Right cardiac atrium (tissue), 5 donors: ENCODE measurements around the gene C17orf114.

Source experiments
- ATAC-seq, 2 donors: fragments of 200-7000 bp; cut with Tn5 transposase; one replicate each; pipeline versions ENCODE4 v1.8.0 to v1.9.1; 2020; ENCODE audit warnings: moderate library complexity in 2 of 2, mild to moderate bottlenecking in 1 of 2
- DNase-seq, 3 donors: peaks; one replicate each; pipeline ENCODE4 v3.0.0-alpha.2; 2020
- H3K27ac ChIP-seq: one replicate; pipeline ENCODE4 v1.5.1; 2013; ENCODE audit warnings: mild to moderate bottlenecking, low read length, control low read depth, moderate library complexity
- H3K27me3 ChIP-seq: one replicate; pipeline ENCODE4 v1.6.1; 2013; ENCODE audit not compliant: control insufficient read depth, insufficient read depth
- H3K4me1 ChIP-seq: one replicate; pipeline ENCODE4 v1.6.1; 2013; ENCODE audit warnings: low read length; ENCODE audit not compliant: control insufficient read depth, insufficient read depth
- H3K4me3 ChIP-seq: one replicate; pipeline ENCODE4 v1.5.1; 2013; ENCODE audit warnings: low read length, control low read depth
- H3K9me3 ChIP-seq: one replicate; pipeline ENCODE4 v1.6.1; 2013; ENCODE audit warnings: low read length; ENCODE audit not compliant: control insufficient read depth
- WGBS: extraction: QIAGEN DNeasy Blood & Tissue Kit; methylation state at CpG from one replicate; pipeline ENCODE4 v1.1.7; 2013; 5-methylcytosine and 5-hydroxymethylcytosine counted together
- intact Hi-C, 4 donors: fragments of 100-400 bp; cut with DNase I; formaldehyde crosslinking; loops; one replicate each; pipeline versions ENCODE4 v1.11.0 to v1.14.0; 2022 to 2023
- donor health status: healthy with polysubstance abuse.
- donor health status: DM: no; HTN: yes; CAD: no.
- donor health status: DM: no; HTN: no; CAD: no.
- donor health status: DM: no; HTN: yes; CAD: no; lungs with severe emphysema.
- donor health status: DM: yes; HTN: yes; CAD: no.

The C17orf114 gene

DNA sequence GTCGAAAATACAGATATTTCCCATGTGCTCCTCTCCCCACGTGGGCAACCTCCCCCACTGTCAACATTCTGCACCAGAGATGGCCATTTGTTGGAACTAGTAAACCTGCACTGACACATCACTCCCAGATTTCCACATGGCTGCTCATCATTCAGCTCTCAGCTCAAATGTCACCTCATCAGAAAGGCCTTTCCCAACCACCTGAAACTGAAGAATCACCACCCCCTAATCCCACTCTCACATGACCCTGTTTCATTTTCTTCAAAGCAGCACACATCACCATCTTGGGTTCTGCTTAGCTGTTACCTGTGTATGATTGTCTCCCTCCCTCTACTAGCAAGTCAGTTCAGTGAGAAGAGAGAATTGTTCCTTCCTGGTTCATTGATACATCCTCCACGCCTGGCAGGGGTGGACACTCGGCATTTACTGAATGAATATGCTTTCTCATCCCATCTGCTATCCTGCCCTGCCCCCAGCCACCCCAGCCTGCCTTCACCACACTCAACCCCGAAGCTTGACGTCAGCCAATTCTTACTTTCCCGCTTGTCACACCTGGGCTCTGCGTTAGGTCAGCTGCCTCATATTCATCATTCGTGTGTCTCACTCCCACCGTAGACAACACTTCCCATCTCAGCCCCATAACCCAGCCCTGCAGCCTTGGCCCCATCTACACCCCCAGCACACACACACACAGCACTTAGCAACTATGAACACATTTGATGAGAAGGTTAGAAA lies 1.5 kb downstream of the C17orf114 start:
- H3K4me3 ChIP-seq: no peak overlapping the region
- WGBS: 81% methylated on average over 10 of the region's 10 CpGs
- ATAC-seq (no peak), DNase-seq (peak in 1 of 3 donors; percentile 7)
- no peaks in the 10 kb centered on the region for H3K4me1 ChIP-seq
- intact Hi-C loops: no loop called here
- H3K27me3 ChIP-seq: no peaks in the 10 kb centered on the region
- no peak overlapping the region for H3K27ac ChIP-seq
- no peaks in the 10 kb centered on the region for H3K9me3 ChIP-seq

DNA sequence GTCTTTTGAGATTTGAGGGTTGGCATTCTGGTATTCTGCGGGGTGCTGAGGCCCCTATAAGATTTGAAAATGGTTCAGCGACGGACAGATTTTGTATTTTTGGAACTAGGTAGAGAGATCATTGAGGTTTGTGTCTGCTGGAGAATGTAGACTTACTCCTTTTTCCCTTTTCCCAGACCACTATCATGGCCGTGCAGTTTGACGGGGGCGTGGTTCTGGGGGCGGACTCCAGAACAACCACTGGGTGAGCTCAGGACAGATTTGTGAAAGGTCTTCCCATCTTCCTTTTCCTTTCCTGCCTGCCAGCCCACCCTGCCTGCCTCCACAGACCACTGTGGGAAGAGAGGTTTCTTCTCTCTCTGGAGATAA lies 5.6 kb downstream of the C17orf114 start:
- H3K4me1 ChIP-seq: no peaks in the 10 kb centered on the region
- 1% methylated on average over 7 of the region's 7 CpGs for WGBS
- DNase-seq: peak in 1 of 3 donors; percentile 63

DNA sequence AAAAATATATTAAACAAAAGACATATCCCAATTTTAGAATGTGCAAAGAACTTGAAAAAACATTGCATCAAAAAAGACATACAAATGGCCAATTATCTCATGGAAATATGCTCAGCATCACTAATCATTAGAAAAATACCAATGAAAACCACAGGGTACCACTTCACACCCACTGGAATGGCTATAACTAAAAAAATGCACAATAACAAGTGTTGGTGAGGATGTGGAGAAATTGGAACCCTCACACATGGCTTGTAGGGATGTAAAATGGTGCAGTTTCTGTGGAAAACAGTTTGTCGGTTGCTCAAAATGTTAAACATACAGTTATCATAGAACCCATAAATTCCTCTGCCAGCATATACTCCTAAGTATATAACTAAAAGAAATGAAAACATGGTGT lies 7.0 kb downstream of the C17orf114 start:
- no peak overlapping the region for H3K27ac ChIP-seq
- no peak overlapping the region for H3K4me3 ChIP-seq
- no peaks in the 10 kb centered on the region for H3K9me3 ChIP-seq
- no peaks in the 10 kb centered on the region for H3K27me3 ChIP-seq
- H3K4me1 ChIP-seq: no peaks in the 10 kb centered on the region
- WGBS: 90% methylated on average over 1 of the region's 1 CpG
- intact Hi-C loops: loop anchor here in 1 of 4 donors (10.0 kb wide), 1 partner anchor 90 kb away; no protein-coding TSS in a partner anchor
- ATAC-seq (no peak), DNase-seq (no peak)

More for the DNA sequence above, 5.6 kb downstream of the C17orf114 start:
- peak overlapping the region; percentile 21 for H3K27ac ChIP-seq
- no peaks in the 10 kb centered on the region for H3K27me3 ChIP-seq
- peak overlapping the region; percentile 53 for H3K4me3 ChIP-seq
- no peaks in the 10 kb centered on the region for H3K9me3 ChIP-seq
- peak; percentile 30 to 55 for ATAC-seq
- intact Hi-C loops: loop anchor here in 1 of 4 donors (10.0 kb wide), 1 partner anchor 88 kb away; no protein-coding TSS in a partner anchor

DNA sequence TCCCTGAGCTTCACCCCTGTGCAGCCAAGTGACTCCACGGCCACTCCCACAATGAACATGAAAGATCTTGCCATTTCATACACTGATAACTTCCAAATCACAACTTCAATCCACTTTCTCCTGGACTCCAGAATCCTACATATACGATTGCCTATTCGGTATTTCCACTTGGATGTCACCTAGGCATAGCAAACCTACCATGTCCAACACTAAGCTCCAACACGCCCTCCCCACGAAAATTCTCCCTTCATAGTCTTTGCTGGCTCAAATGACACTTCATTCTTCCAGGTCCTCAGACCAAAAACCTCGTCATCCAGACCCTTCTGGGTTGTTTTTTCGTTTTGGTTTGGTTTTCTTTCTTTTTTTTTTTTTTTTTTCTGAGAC lies 11.4 kb downstream of the C17orf114 start:
- WGBS: 54% methylated on average over 7 of the region's 7 CpGs

DNA sequence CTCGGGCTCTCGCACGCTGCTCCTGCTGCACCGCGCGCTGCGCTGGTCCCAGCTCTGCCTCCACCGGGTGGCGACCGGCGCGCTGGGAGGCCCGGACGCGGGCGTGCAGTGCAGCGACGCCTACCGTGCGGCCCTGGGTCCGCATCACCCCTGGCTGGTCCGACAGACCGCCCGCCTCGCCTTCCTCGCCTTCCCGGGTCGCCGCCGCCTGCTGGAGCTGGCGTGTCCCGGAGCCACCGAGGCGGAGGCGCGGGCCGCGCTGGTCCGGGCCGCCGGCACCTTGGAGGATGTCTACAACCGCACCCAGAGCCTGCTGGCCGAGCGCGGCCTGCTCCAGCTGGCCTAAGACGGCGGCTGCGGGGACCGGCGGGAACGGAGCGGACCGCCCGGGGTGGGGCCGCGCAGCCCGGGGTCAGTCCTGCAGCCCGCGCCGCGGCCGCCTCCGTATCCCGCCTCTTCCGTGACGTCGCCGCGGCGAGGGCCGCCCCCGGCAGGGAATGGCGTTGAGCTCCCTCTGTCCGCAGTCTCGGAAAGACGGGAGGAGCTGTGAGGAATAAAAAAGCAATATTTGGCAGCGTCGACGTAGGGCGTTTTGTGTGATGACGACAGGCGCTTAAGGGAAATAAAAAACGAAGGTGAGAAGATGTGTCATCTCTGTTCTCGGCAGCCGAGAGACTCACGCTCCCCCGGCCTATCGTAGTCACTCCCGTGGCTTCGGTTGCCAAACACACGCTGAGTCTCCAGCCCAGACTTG lies 12.0 kb downstream of the C17orf114 start:
- DNase-seq (peak; percentile 85 to 95 (median 94)), ATAC-seq (peak; percentile 95 to 96)
- Histone ChIP-seq H3K27me3 (no peaks in the 10 kb centered on the region), H3K4me3 (peak overlapping the region; percentile 59), H3K9me3 (no peaks in the 10 kb centered on the region), H3K4me1 (no peaks in the 10 kb centered on the region), H3K27ac (peak overlapping the region; percentile 85)
- intact Hi-C loops: loop anchor here (2.0 to 10.0 kb wide), 3 partner anchors 95 to 101 kb away; no protein-coding TSS in a partner anchor
- WGBS: under 1% methylated on average over 91 of the region's 91 CpGs

More for the DNA sequence above, 11.4 kb downstream of the C17orf114 start:
- peak overlapping the region; percentile 85 for H3K27ac ChIP-seq
- H3K4me3 ChIP-seq: peak overlapping the region; percentile 59
- intact Hi-C loops: loop anchor here in 1 of 4 donors (10.0 kb wide), 1 partner anchor 94 kb away; no protein-coding TSS in a partner anchor
- ATAC-seq (no peak), DNase-seq (peak in 1 of 3 donors; percentile 2)
- H3K4me1 ChIP-seq: no peaks in the 10 kb centered on the region
- H3K27me3 ChIP-seq: no peaks in the 10 kb centered on the region
- no peaks in the 10 kb centered on the region for H3K9me3 ChIP-seq

DNA sequence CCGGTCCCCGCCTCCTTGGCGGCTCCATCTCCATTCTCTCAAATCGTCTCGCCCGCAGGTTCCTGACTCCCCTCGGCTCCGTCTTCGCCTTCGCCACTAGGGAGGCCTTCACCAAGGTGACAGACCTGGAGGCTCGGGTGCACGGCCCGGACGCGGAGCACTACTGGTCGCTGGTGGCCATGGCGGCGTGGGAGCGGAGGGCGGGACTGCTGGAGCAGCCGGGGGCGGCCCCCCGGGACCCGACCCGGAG lies 12.5 kb downstream of the C17orf114 start:
- no peak for DNase-seq
- no peak for ATAC-seq
- peak overlapping the region; percentile 59 for H3K4me3 ChIP-seq
- intact Hi-C loops: loop anchor here in 3 of 4 donors (2.0 to 5.0 kb wide), 2 partner anchors 98 to 101 kb away; no protein-coding TSS in a partner anchor
- H3K4me1 ChIP-seq: no peaks in the 10 kb centered on the region
- H3K9me3 ChIP-seq: no peaks in the 10 kb centered on the region
- H3K27ac ChIP-seq: peak overlapping the region; percentile 85
- no peaks in the 10 kb centered on the region for H3K27me3 ChIP-seq
- WGBS: under 1% methylated on average over 25 of the region's 25 CpGs

DNA sequence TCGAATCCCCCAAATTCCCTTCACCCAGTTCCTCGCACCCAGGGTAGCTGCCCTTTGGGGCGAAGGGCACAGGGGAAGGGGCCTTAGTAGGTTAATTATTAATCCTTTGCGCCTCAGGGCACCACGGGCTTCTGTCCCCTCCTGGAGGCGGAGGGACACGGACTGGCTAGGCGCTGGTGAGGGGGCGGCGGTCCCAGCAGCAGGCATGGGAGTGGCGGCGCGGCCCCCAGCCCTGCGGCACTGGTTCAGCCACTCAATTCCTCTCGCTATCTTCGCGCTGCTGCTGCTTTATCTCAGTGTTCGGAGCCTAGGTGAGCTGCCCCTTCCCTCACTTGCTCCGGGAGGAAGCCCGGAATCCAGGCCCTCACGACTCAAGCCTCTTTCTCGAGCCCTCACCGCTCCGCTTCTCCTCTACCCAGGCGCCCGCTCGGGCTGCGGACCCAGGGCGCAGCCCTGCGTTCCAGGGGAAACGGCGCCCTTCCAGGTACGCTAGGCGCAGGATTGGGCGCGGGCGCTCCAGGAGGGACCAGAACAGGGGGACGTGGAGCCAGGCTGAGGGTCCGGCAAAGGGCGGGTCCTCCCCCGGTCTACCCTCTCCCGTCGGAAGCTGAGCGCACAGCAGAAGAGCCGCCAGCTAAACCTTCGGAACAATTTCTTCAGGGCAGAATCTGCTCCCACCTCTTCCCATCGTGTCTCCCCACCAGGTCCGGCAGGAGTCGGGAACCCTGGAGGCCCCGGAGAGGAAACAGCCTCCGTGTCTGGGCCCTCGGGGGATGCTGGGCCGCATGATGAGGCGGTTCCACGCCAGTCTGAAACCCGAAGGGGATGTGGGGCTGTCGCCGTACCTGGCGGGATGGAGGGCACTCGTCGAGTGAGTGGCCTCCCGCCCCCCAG lies 13.1 kb downstream of the C17orf114 start, which contains the start of gene GLTPD2:
Gene GLTPD2 (plus strand): TSS at position 158 of the 894 bp plus-strand sequence. CDS start 48 bp downstream, at position 206.
- Histone ChIP-seq H3K9me3 (no peaks in the 10 kb centered on the region), H3K4me3 (peak within 1 kb of the TSS; percentile 59), H3K27ac (peak within 1 kb of the TSS; percentile 85), H3K27me3 (no peaks in the 10 kb centered on the region), H3K4me1 (no peaks in the 10 kb centered on the region)
- peak in 1 of 3 donors; percentile 64 for DNase-seq
- WGBS: 42% methylated on average over 62 of the region's 62 CpGs
- intact Hi-C loops: loop anchor here in 3 of 4 donors (2.0 to 5.0 kb wide), 2 partner anchors 98 to 102 kb away; no protein-coding TSS in a partner anchor
- no peak for ATAC-seq

DNA sequence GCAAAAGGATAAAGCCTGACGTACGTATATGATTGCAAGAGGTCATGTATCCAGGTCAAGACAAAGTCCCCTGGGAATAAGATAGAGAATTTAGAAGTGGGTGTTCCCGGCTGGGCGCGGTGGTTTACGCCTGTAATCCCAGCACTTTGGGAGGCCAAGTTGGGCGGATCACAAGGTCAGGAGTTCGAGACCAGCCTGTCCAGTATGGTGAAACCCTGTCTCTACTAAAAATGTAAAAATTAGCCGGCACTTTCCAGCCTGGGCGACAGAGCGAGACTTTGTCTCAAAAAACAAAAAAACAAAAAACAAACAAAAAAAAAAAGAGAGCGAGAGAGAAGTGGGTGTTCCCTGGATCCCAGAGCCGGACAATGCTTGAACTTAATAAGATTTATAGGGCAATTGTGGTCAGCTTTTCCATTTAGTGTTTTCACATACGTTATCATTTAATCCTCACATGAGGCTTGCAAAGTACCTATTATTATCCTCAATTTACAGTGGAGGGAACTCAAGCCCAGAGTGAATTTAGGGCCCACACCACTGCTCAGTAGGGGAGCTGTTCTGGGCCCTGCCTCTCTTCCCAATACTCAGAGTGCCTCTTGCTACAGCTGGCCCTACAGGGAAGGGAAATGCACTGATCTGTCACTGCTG lies 13.8 kb downstream of the C17orf114 start:
- Histone ChIP-seq H3K4me1 (no peaks in the 10 kb centered on the region), H3K27ac (no peak overlapping the region), H3K27me3 (no peaks in the 10 kb centered on the region), H3K9me3 (no peaks in the 10 kb centered on the region), H3K4me3 (no peak overlapping the region)
- DNase-seq (peak in 1 of 3 donors; percentile 44), ATAC-seq (no peak)
- intact Hi-C loops: loop anchor here in 3 of 4 donors (2.0 to 5.0 kb wide), 2 partner anchors 99 to 103 kb away; no protein-coding TSS in a partner anchor
- WGBS: 81% methylated on average over 14 of the region's 14 CpGs

DNA sequence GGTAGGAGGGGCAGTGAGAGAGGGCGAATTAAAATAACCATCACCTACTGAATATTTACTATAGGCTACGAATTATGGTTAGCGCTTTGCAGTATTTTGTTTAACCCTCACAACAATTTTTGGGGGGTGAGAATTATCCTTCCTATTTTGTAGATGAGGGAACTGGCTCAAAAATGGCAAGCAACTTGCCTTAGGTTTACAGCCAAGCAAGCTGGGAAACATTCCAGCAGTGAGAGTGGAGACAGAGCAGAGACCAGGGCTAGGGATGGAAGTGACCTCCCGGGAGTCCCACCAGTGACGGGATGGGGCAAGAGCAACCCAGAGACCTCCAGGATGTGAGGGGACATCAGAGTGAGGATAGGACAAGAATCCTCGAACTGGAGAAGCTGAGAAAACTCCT lies 15.6 kb downstream of the C17orf114 start:
- no peak overlapping the region for H3K27ac ChIP-seq
- no peaks in the 10 kb centered on the region for H3K9me3 ChIP-seq
- DNase-seq (peak in 1 of 3 donors; percentile 39), ATAC-seq (no peak)
- H3K4me3 ChIP-seq: peak overlapping the region; percentile 11
- H3K4me1 ChIP-seq: no peaks in the 10 kb centered on the region
- intact Hi-C loops: loop anchor here in 2 of 4 donors (5.0 kb wide), 1 partner anchor 101 kb away; no protein-coding TSS in a partner anchor
- no peaks in the 10 kb centered on the region for H3K27me3 ChIP-seq
- WGBS: 8% methylated on average over 6 of the region's 6 CpGs

DNA sequence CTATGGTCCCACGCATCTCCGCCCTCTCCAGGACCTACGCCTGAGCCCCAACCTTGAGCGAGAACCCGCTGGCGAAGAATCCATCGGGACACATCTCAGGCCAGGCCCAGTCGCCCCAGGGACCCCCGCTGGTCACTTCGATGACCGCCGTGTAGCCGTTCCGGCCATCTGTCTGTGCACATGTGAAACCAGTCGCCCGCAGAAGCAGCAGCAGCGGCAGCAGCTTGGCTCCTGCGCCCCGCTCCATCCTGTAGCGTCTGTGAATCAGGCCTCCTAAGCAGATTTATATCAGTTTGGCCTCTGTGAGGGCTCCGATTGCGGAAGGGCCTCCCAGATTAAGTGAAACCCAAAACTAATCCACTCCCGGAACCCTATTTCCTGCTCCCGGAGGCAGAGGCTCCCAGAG lies 16.0 kb downstream of the C17orf114 start, which contains the start of gene VMO1:
Gene VMO1 (minus strand): TSS at position 259 of the 406 bp plus-strand sequence. CDS start 12 bp downstream, at position 247.
- H3K4me3 ChIP-seq: peak within 1 kb of the TSS; percentile 13
- DNase-seq (peak in 2 of 3 donors; percentile 71 to 76), ATAC-seq (peak in 1 of 2 donors; percentile 9)
- no peaks in the 10 kb centered on the region for H3K9me3 ChIP-seq
- no peaks in the 10 kb centered on the region for H3K27me3 ChIP-seq
- intact Hi-C loops: loop anchor here in 2 of 4 donors (5.0 kb wide), 1 partner anchor 101 kb away; no protein-coding TSS in a partner anchor
- no peak within 1 kb of the TSS for H3K27ac ChIP-seq
- no peaks in the 10 kb centered on the region for H3K4me1 ChIP-seq
- 3% methylated on average over 24 of the region's 24 CpGs for WGBS
